Tibial artery (tissue), 4 donors: Measurements from ENCODE around the gene LFNG.

ENCODE experiments used
- DNase-seq, 2 donors: peaks; one replicate each; pipeline ENCODE4 v3.0.0-alpha.2; 2019
- H3K27ac ChIP-seq, 2 donors: fragments of 200-600 bp; sonication (generic) in 1 of 2; 1 replicate in 1 of 2; 2 replicates in 1 of 2; pipeline ENCODE4 v1.5.1; 2018 to 2019; ENCODE audit warnings: mild to moderate bottlenecking in 1 of 2
- H3K27me3 ChIP-seq, 2 donors: fragments of 200-600 bp; sonication (generic) in 1 of 2; one replicate each; pipeline versions ENCODE4 v1.5.1 to v1.6.0; 2016 to 2019
- H3K36me3 ChIP-seq, 3 donors: fragments of 200-600 bp; sonication (generic) in 2 of 3; one replicate each; pipeline ENCODE4 v1.5.1; 2016 to 2019; ENCODE audit warnings: mild to moderate bottlenecking in 2 of 3
- H3K4me1 ChIP-seq, 4 donors: fragments of 200-600 bp; sonication (generic) in 2 of 4; 1 replicate in 3 of 4; 2 replicates in 1 of 4; pipeline ENCODE4 v1.5.1; 2016 to 2019
- H3K4me3 ChIP-seq, 2 donors: fragments of 200-600 bp; sonication (generic) in 1 of 2; 1 replicate in 1 of 2; 2 replicates in 1 of 2; pipeline ENCODE4 v1.5.1; 2018 to 2019; ENCODE audit warnings: mild to moderate bottlenecking in 2 of 2
- H3K9me3 ChIP-seq, 3 donors: fragments of 200-600 bp; sonication (generic) in 1 of 3; one replicate each; pipeline ENCODE4 v1.5.1; 2016 to 2019
- intact Hi-C: fragments of 100-400 bp; cut with DNase I; formaldehyde crosslinking; loops from one replicate; pipeline ENCODE4 v1.15.0; 2023; ENCODE audit warnings: low total_unique reads
- TF ChIP-seq, protein P1 (sequence below), 2 experiments: fragments of 200-600 bp in 1 of 2; fragments of 450-650 bp in 1 of 2; IDR thresholded peaks; one replicate each; pipeline ENCODE4 v1.5.1; 2017 to 2019; ENCODE audit warnings: antibody characterized with exemption in 2 of 2, mild to moderate bottlenecking in 1 of 2, moderate library complexity in 1 of 2

The LFNG gene

DNA sequence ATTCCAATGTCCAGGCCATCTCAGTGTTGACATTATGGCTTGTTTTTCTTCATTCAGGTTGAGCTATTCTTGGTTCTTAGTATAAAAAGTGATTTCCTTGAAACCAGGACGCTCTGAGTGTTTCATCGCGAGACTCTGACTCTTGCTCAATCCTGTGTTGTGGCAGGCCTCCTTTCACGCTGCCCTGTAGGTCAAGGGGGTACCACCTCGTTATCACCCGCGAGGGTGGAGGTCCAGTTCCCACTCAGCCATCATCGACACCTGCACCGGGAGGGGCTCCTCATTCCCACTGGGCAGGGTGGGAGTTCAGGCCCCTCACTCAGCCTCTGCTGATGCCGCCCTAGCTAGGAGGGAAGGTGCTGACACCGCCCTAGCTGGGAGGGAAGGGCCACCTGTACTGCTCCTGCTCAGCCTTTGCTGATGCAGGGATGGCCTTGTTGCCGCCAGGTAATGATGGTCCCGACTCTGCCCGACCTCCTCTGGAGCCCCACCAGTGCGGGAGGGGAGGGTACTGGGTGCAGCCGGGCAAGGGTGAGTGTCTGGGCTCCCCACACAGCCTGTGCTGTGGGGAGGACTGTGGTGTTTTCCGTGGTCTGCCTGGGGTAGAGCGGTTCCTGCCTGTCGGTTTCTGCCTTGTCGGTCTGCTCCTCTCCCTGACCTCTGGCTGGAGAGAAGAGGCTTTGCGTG is 55.6 kb downstream of the LFNG start:
- Histone ChIP-seq H3K27ac (no peak overlapping the region), H3K4me1 (no peaks in the 10 kb centered on the region), H3K36me3 (peaks cover 11 to 56% (median 28%) of the 10 kb centered on the region in 3 donors), H3K4me3 (no peak overlapping the region), H3K27me3 (no peaks in the 10 kb centered on the region), H3K9me3 (no peaks in the 10 kb centered on the region)
- DNase-seq: no peak
- TF ChIP-seq, protein P1, sequence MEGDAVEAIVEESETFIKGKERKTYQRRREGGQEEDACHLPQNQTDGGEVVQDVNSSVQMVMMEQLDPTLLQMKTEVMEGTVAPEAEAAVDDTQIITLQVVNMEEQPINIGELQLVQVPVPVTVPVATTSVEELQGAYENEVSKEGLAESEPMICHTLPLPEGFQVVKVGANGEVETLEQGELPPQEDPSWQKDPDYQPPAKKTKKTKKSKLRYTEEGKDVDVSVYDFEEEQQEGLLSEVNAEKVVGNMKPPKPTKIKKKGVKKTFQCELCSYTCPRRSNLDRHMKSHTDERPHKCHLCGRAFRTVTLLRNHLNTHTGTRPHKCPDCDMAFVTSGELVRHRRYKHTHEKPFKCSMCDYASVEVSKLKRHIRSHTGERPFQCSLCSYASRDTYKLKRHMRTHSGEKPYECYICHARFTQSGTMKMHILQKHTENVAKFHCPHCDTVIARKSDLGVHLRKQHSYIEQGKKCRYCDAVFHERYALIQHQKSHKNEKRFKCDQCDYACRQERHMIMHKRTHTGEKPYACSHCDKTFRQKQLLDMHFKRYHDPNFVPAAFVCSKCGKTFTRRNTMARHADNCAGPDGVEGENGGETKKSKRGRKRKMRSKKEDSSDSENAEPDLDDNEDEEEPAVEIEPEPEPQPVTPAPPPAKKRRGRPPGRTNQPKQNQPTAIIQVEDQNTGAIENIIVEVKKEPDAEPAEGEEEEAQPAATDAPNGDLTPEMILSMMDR (IDR thresholded peaks at IDR 0.05): no peak
- intact Hi-C loops: no loop called here

DNA sequence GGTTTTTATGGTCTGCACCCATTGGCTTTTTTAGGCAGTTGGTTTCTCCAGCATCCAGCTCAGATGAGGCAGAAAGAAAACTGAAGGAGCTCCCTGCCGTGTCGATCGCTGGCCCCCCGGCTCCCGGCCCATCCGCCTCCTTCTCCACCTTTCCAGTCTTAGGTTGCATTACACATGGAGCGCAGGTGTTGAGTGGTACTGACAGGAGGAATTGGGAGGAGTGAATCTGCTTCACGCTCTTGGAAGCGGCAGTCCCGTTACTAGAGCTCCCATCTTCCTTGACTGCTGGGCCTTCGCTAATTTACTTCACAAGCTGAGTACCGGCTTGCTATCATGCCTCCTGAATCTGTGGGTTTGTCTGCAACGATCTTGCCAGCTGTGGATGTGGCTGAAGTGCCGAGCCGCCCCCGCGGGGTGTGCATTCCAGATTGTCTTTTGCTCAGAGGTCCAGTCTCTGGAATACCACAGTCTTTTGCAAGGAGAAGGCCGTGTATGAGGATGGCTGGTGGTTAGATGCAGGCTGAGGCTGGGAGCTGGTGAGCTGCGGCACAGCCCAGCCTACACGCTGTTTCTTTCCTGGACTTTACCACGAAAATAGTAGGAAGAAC is 56.3 kb downstream of the LFNG start:
- Histone ChIP-seq H3K9me3 (no peaks in the 10 kb centered on the region), H3K27ac (no peak overlapping the region), H3K36me3 (peaks cover 11 to 56% (median 28%) of the 10 kb centered on the region in 3 donors), H3K4me1 (no peaks in the 10 kb centered on the region), H3K4me3 (no peak overlapping the region), H3K27me3 (no peaks in the 10 kb centered on the region)
- intact Hi-C loops: no loop called here
- TF ChIP-seq, protein P1 (IDR thresholded peaks at IDR 0.05): no peak
- DNase-seq: no peak

DNA sequence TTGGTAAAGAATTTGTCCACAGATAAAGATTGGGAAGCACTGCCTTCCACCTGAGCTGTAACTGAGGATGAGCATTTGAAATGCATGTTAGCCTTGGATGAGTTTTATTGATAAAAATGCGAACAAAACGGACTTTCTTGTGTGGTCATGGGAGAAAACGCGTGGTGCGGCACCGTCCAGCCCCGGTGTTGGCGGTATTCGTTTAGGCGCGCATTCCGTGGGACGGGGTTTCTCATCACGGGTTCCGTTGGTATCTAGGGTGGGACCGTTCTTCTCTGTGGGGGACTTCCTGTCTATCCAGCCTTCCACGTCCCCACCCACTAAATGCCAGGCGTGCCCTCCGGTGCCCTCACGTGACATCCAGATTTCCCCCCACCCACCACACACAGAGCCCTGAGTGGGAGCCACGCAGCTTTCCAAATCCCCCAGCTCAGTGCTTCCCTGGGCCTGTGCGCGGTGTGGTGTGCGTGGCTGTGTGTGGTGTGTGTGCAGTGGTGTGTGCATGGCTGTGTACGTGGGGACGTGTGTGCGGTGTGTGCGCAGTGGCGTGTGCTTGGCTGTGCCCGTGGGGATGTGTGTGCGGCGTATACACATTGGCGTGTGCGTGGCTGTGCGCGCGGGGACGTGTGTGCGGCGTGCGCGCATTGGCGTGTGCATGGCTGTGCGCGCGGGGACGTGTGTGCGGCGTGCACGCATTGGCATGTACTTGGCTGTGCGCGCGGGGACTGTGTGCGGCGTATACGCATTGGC is 57.3 kb downstream of the LFNG start:
- Histone ChIP-seq H3K27ac (no peak overlapping the region), H3K9me3 (no peaks in the 10 kb centered on the region), H3K4me3 (no peak overlapping the region), H3K4me1 (no peaks in the 10 kb centered on the region), H3K36me3 (peaks cover 11 to 53% (median 22%) of the 10 kb centered on the region in 3 donors), H3K27me3 (no peaks in the 10 kb centered on the region)
- intact Hi-C loops: no loop called here
- TF ChIP-seq, protein P1 (IDR thresholded peaks at IDR 0.05): no peak
- DNase-seq: no peak
